DOHH2 (cell line): ENCODE results near the gene PARL.

Source experiments
- H3F3A ChIP-seq: fragments of 200-600 bp; sonication (generic), shearing (Covaris generic); 2 replicates; pipeline ENCODE4 v1.6.0; 2016; ENCODE audit warnings: antibody characterized with exemption, mild to moderate bottlenecking; ENCODE audit not compliant: control insufficient read depth, insufficient read depth
- H3K27ac ChIP-seq: fragments of 200-600 bp; sonication (generic); 2 replicates; pipeline ENCODE4 v1.5.1; 2014; ENCODE audit warnings: low read depth, mild to moderate bottlenecking, low read length, moderate library complexity
- H3K27me3 ChIP-seq: fragments of 200-600 bp; sonication (generic); 2 replicates; pipeline ENCODE4 v1.6.1; 2014; ENCODE audit warnings: mild to moderate bottlenecking, low read length, mixed read lengths; ENCODE audit not compliant: control insufficient read depth
- H3K36me3 ChIP-seq: fragments of 200-600 bp; sonication (generic); 2 replicates; pipeline ENCODE4 v1.6.1; 2014; ENCODE audit warnings: mild to moderate bottlenecking, low read length, moderate library complexity, mixed read lengths; ENCODE audit not compliant: control insufficient read depth
- H3K4me1 ChIP-seq: fragments of 200-600 bp; sonication (generic); 2 replicates; pipeline ENCODE4 v1.6.1; 2014; ENCODE audit warnings: mild to moderate bottlenecking, low read length, mixed read lengths; ENCODE audit not compliant: control insufficient read depth
- H3K4me2 ChIP-seq: fragments of 200-600 bp; sonication (generic); 2 replicates; pipeline ENCODE4 v1.6.0; 2014; ENCODE audit warnings: mild to moderate bottlenecking, low read length, moderate library complexity
- H3K4me3 ChIP-seq: fragments of 200-600 bp; sonication (generic); 2 replicates; pipeline ENCODE4 v1.5.1; 2014; ENCODE audit warnings: mild to moderate bottlenecking, low read length, mixed read lengths
- H3K79me2 ChIP-seq: fragments of 200-600 bp; sonication (generic); 2 replicates; pipeline ENCODE4 v1.6.1; 2014; ENCODE audit warnings: mild to moderate bottlenecking, low read length, mixed read lengths; ENCODE audit not compliant: control insufficient read depth
- H3K9me2 ChIP-seq: fragments of 200-600 bp; sonication (generic); replicated peaks from 2 replicates; pipeline ENCODE4 v1.6.1; 2014; ENCODE audit warnings: mild to moderate bottlenecking, low read length, mixed read lengths; ENCODE audit not compliant: control insufficient read depth
- H3K9me3 ChIP-seq: fragments of 200-600 bp; sonication (generic); 2 replicates; pipeline ENCODE4 v1.6.1; 2014; ENCODE audit warnings: antibody characterized with exemption, low read length, mixed read lengths; ENCODE audit not compliant: control insufficient read depth, insufficient read depth
- H4K20me1 ChIP-seq: fragments of 200-600 bp; sonication (generic); 2 replicates; pipeline ENCODE4 v1.6.0; 2014; ENCODE audit warnings: low read depth, mild to moderate bottlenecking, antibody characterized with exemption, low read length, moderate library complexity; ENCODE audit not compliant: control insufficient read depth, insufficient read depth
- EZH2phosphoT487 ChIP-seq: fragments of 200-600 bp; sonication (generic); IDR thresholded peaks from 2 replicates; pipeline ENCODE4 v1.6.1; 2017; ENCODE audit warnings: borderline replicate concordance, mild to moderate bottlenecking, antibody characterized with exemption, low read length, moderate library complexity, mixed read lengths
- TF ChIP-seq, protein P1 (sequence below): fragments of 200-600 bp; sonication (generic); IDR thresholded peaks from one replicate; pipeline ENCODE4 v1.5.1; 2014; ENCODE audit warnings: antibody characterized with exemption, mild to moderate bottlenecking, low read depth, low read length; ENCODE audit not compliant: poor library complexity, severe bottlenecking

PARL gene

DNA sequence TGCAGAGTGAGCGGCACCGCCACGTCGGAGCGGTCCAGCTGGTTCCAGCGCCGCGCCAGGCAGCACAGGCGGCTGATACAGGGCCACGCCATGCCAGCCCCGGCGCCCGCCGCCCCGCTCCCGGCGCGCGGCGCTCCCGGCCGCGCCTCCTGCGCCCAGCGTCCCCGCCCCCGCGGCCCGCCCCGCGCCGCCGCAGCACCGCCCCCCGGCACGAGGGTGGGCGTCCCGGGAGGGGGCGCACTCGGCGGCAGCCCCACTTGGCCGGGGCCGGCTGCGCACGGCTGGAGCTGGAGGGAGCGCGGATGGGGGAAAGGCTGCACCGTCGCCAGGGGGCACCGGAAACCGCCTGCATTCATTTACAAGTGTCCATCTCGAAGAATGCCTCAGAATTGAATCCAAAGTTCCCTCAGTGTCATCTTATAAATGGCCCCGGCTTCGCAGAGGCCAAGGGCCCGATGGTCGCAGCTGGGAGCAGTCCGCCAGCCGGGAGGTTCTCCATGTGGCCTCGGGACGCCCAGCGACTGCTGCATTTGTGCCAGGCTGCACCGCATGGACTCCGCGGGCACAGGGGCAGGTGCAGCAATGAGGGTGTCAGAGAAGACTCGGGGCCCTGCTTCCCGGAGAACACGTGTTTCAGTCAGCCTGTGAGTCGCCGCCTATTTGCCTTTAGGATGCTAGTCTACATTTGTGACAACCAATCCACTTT is 59.1 kb downstream of the PARL start, which contains the start of gene MAP6D1:
MAP6D1 (minus strand) TSS at position 122 of the 706 bp plus-strand sequence; CDS start at position 92, 30 bp downstream.
- no peak within 1 kb of the TSS for H3K27ac ChIP-seq
- TF ChIP-seq EZH2phosphoT487: no peak
- TF ChIP-seq, protein P1, sequence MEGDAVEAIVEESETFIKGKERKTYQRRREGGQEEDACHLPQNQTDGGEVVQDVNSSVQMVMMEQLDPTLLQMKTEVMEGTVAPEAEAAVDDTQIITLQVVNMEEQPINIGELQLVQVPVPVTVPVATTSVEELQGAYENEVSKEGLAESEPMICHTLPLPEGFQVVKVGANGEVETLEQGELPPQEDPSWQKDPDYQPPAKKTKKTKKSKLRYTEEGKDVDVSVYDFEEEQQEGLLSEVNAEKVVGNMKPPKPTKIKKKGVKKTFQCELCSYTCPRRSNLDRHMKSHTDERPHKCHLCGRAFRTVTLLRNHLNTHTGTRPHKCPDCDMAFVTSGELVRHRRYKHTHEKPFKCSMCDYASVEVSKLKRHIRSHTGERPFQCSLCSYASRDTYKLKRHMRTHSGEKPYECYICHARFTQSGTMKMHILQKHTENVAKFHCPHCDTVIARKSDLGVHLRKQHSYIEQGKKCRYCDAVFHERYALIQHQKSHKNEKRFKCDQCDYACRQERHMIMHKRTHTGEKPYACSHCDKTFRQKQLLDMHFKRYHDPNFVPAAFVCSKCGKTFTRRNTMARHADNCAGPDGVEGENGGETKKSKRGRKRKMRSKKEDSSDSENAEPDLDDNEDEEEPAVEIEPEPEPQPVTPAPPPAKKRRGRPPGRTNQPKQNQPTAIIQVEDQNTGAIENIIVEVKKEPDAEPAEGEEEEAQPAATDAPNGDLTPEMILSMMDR: peak; percentile 59

GRCh38 chr3:183824761-183825455 is 59.8 kb downstream of the PARL start:
- no peak for TF ChIP-seq EZH2phosphoT487
- TF ChIP-seq, protein P1: peak; percentile 11
- Histone ChIP-seq H3K4me1 (peaks cover 11% of the 10 kb centered on the region), H3K27ac (no peak overlapping the region), H3K9me3 (no peaks in the 10 kb centered on the region), H3K36me3 (no peaks in the 10 kb centered on the region), H3K79me2 (no peaks in the 10 kb centered on the region), H3F3A (peaks cover 9% of the 10 kb centered on the region; the same call in 1 of the 2 replicates), H4K20me1 (no peaks in the 10 kb centered on the region), H3K4me2 (peak overlapping the region; percentile 82), H3K4me3 (peak overlapping the region; percentile 70), H3K9me2 (no peaks in the 10 kb centered on the region), H3K27me3 (peaks cover 9% of the 10 kb centered on the region; the same call in 1 of the 2 replicates)

More for the DNA sequence above, 59.1 kb downstream of the PARL start, which contains the start of gene MAP6D1:
- peaks cover 9% of the 10 kb centered on the region; the same call in 1 of the 2 replicates for H3K27me3 ChIP-seq
- no peaks in the 10 kb centered on the region for H3K9me3 ChIP-seq
- no peaks in the 10 kb centered on the region for H3K79me2 ChIP-seq
- peaks cover 11% of the 10 kb centered on the region for H3K4me1 ChIP-seq
- H3F3A ChIP-seq: peaks cover 9% of the 10 kb centered on the region; the same call in 1 of the 2 replicates
- no peaks in the 10 kb centered on the region for H3K36me3 ChIP-seq
- H3K4me3 ChIP-seq: peak within 1 kb of the TSS; percentile 70
- H3K9me2 ChIP-seq: no peaks in the 10 kb centered on the region
- H3K4me2 ChIP-seq: peak within 1 kb of the TSS; percentile 82
- no peaks in the 10 kb centered on the region for H4K20me1 ChIP-seq

- no peaks in the 10 kb centered on the region for H3K9me2 ChIP-seq
- peak overlapping the region; percentile 70 for H3K4me3 ChIP-seq
- TF ChIP-seq EZH2phosphoT487: no peak; the same call in 1 of the 2 replicates
- TF ChIP-seq, protein P1: no peak
- no peaks in the 10 kb centered on the region for H3K79me2 ChIP-seq
- H3F3A ChIP-seq: peaks cover 9% of the 10 kb centered on the region; the same call in 1 of the 2 replicates
- no peaks in the 10 kb centered on the region for H3K9me3 ChIP-seq
- peaks cover 11% of the 10 kb centered on the region for H3K4me1 ChIP-seq
- no peaks in the 10 kb centered on the region for H4K20me1 ChIP-seq
- peak overlapping the region; percentile 82 for H3K4me2 ChIP-seq
- peaks cover 9% of the 10 kb centered on the region; the same call in 1 of the 2 replicates for H3K27me3 ChIP-seq
- H3K27ac ChIP-seq: no peak overlapping the region
- no peaks in the 10 kb centered on the region for H3K36me3 ChIP-seq
Measured at GRCh38 chr3:183823963-183824362, 60.7 kb downstream of the PARL start.
